GM21786 (cell line): ENCODE results near the gene PI3.

Experiments
- ATAC-seq: cut with Tn5 transposase; IDR thresholded peaks from one replicate; pipeline ENCODE4 v1.9.1; 2021; ENCODE audit not compliant: unreplicated experiment

Gene PI3

DNA sequence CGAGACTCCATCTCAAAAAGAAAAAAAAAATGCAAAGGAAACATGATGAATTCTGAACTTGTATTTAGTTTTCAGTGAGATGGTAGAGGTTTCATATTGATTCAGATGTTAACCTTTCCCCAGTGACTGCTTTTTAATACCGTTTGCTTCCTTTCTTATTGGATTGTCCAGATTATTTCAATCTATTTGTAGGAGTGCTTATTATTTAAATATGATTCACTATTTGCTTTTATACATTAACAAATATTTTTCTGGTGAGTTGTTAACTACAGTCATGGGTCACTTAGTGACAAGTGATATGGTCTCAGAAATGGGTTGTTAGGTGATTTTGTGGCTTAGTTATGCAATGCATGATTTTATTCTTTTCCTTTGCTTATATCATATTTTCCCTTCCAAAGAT lies 8.4 kb downstream of the PI3 start:
- ATAC-seq, result no peak

DNA sequence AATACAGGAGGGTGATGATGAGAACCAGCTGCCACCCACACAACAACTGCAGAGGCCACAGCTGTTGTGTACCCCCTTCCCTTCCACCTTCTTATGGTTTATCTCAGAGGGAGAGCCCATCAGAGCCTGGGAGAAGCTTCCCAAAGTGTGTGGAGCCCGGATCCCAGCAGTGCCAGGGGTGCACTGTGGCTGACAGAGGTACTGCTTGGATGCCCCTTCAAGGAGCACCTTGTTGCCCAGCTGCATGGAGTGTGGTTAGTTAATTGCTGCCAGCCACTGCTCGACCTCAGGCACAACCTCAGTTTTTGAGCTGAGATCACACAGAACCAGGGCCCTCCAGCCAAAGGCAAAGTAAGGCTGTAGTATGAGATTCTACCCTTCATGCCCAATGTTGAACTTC lies 13.0 kb downstream of the PI3 start:
- ATAC-seq, result no peak

DNA sequence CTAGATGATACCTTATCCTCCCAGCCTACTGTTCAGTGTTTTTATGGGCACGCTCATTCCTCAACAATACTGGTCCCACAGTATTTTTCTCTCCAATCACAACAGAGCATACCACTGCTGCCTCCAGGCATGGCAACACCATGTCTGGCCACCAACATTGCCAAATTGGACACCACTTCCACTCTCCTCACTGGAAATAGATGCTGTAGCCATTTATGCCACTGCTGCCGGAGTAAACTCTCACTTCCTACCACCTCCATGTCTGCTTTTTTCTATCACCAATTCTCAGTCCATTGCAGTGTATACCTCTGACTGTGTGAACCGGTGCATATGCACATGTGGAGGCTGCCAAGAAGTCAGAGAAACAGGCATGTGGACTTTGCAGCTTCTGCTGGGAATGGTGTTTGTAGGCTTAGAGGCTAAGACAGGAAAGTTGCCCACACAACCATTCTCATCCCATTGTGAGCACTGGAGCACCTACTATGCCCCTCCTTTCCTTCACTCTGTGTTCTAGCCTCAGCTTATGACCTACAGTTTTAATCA lies 14.4 kb downstream of the PI3 start:
- no peak for ATAC-seq

DNA sequence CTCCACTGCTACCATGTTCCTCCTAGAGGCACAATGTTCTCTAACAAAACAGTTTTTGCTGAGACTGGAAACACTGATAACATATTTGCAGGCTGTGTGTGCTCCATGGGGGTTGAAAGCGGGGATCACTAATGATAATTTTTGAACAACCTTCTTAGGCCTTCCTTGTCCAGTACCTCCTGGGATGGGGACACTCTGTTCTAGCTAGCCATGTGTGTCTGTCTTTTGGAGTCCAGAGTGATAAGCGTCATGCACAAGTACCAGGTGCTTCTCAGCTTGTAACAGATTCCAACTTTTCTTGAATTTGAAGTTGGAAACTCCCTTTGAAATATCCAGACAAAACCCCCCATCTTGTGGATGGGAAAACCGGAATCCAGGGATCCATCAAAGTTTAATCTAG lies 15.2 kb downstream of the PI3 start:
- ATAC-seq, result no peak

DNA sequence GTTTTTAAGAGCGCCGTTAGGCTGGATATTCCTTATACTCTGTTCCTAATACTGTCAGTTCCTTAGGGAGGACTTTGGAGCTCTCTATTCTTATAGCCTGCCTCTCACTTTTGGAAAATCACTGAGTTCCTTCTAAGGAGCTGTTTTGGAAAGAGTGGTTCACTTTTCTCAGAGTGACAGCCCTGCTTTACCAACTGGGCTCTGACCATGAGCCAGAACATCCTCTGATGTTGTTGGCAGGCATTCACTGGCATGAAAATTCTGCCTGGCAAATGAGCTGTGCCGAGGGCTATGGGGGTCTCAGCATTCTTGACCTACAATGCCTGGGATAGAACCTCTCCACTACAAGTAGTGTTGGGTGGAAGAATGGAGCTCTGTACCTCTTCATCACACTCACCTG lies 17.2 kb downstream of the PI3 start:
- ATAC-seq, result no peak

DNA sequence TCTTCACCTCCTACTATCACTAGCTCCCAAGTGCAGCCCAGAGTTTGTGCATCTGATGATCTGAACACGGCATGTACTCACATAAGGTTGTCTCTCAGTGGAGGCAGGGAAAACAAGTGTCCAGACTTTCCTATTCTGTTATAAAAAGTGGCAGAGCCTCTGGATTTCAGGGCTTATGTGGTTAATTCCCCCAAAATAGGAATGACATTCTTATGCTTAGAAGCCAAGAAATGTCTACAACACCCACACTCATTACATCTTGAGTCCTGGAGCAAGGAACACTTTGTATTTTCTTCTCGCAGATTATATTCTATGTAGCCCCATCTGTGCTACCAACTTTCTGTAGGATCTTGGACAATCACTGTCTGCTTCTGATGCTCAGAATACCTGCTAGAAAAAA lies 18.6 kb downstream of the PI3 start:
- no peak for ATAC-seq

DNA sequence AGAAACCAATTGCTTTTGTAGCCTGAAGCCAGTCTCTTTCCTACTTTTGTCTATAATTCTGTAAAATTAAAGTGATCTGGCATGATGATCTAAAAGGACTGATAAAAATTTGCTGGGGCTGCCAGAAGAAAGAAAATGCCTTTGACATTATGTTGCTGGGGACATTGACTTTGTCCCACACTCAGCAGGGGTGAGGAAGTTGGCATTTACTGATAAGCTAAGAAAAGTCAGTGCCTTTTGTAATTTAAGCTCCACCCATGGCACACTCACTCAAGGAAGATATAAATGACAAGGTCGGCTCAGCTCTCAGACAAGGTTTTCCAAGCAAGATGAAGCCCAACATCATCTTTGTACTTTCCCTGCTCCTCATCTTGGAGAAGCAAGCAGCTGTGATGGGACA lies 32.0 kb downstream of the PI3 start, which contains the start of gene SEMG1:
Gene SEMG1, plus strand, starts transcription at position 309 of the 400 bp plus-strand sequence. Its CDS starts 21 bp downstream, at position 330.
- no peak for ATAC-seq

DNA sequence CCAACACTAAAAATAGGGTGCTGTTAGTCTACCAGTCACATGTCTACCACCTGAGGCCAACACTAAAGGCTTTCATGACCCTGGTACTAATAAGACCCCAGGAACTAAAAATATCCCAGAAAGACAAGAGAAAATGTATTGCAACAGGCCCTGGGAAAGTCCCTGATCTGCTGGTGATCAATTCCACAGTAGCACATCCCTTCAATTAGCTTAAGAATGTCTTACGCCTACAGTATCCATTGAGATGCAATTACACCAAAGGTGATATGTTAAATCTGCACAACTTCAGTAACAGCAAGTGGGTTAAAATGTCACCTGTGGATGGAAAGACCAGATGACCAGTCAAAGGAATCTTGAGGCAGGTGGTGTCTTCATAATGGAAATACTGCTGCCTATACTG lies 35.2 kb downstream of the PI3 start:
- ATAC-seq, result no peak

DNA sequence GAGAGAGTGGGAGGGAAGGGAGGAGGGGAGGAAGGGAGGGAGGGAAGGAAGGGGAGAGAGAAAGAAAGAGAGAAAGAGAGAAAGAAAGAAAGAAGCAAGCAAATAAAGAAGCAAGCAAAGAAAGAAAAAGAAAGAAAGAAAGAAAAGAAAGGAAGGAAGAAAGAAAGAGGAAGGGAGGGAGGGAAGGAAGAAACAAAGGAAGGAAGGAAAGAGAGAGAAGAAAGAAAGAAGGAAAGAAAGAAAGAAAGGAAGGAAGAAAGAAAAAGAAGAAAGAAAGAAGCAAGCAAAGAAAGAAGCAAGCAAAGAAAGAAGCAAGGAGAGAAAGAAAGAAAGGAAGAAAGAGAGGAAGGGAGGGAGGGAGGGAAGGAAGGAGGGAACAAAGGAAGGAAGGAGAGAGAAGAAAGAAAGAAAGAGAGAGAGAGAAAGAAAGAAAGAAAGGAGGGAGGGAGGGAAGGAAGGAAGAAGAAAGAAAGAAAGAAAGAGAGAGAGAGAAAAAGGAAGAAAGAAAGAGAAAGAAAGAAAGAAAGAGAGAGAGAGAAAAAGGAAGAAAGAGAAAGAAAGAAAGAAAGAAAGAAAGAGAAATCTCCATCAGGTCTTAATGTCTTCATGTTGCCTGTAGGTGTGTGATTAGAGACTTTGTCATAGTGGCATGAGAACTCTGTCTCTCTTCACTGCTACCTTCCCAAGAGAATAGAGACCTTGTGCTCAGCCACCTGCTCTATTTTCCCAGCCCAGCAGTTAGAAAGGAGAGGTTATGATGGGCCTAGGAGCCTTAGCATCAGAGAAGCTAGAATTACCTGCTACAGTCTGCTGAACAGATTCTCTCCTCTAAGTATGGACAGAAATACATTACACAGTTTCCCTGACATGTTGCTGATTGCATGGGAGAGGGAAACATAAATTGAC lies 37.1 kb downstream of the PI3 start:
- no peak for ATAC-seq

DNA sequence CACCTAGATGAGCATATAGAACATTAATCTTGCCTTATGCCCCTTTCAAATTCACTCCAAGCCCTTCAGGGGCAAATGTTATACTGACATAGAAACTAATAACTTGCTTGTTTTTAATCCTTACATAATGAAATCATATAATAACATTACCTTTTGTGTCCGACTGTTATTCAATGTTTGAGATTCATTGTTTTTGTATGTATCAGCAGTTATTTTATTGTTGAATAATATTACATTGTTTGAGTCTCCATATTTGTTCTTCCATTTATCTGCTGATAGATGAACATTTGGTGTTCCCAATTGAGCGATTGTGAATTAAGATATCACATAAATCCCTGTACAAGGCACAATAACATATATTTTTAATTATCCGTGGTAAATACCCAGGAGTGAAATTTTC lies 38.1 kb downstream of the PI3 start:
- no peak for ATAC-seq

DNA sequence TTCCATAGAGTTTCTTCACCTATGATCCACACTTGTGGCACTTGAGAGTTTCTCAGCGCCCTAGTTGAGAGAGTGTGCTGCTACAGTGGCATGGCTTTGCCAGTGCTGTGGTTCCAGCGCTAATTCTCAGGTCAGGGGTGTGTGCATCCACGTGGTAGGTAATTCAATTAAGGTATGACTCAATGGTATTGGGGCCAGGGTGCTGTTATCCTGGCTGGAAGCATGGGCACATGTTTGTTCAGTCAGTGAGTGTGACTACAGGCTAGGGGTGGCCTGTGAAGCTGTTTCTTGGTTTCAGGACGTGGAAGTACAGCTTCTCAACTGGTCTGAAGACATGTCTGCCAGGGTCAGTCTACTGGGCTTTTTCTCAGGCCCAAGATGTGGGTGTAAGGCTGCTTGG lies 43.4 kb downstream of the PI3 start:
- ATAC-seq, result no peak

DNA sequence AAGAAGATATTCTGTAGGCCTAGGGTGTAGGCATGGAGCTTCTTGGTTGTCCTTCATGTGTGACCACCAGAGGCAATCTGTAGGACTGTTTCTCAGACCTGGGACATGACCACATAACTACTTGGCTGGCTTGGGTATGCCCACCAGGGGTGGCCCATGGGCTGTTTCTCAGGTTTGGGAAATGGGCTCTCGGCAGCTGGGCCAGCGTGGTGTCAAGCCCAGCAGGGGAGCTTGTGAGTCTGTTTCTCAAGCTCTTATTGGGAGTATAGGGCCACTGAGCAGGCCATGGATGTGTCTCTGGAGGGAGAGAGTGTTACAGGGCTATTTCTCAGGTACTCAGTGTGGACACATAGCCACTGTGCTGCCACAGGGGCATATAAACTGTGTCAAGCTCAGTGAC lies 43.9 kb downstream of the PI3 start:
- ATAC-seq, result no peak

DNA sequence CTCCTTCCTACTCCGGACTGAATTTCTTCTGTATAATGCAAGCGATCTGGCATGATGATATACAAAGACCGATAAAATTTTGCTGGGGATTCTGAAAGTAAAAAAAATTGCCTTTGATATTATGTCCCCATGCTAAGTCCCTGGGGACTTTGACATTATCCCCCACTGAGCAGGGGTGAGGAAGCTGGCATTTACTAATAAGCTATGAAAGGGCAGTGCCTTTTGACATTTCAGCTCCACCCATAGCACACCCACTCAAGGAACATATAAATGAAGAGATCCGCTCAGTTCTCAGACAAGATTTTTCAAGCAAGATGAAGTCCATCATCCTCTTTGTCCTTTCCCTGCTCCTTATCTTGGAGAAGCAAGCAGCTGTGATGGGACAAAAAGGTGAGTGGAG lies 46.4 kb downstream of the PI3 start, which contains the start of gene SEMG2:
Gene SEMG2, plus strand, starts transcription at position 298 of the 400 bp plus-strand sequence. Its CDS starts 17 bp downstream, at position 315.
- no peak for ATAC-seq

DNA sequence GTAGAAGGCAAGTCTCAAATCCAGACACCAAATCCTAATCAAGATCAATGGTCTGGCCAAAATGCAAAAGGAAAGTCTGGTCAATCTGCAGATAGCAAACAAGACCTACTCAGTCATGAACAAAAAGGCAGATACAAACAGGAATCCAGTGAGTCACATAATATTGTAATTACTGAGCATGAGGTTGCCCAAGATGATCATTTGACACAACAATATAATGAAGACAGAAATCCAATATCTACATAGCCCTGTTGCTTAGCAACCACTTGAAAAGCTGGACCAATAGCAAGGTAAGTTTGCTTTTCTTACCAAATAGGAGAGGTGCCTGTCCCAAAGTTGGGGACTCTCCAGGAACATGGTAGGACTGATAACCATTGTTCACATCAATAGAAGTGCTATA lies 48.4 kb downstream of the PI3 start:
- no peak for ATAC-seq
